WTC11 (cell line): ENCODE data around the gene BAIAP2L2. TPM values are rescaled to one million over a fixed set of nuclear protein-coding genes. Genes with fewer than 3 reads are reported as not detected.

Source experiments
- ATF1 ChIP-seq: sonication (generic); formaldehyde crosslinking; IDR thresholded peaks from 2 replicates; pipeline ENCODE4 v1.8.1; 2023; ENCODE audit warnings: mild to moderate bottlenecking, moderate library complexity, missing genetic modification reagents
- CREB1 ChIP-seq: sonication (generic); formaldehyde crosslinking; IDR thresholded peaks from 2 replicates; pipeline ENCODE4 v1.8.0; 2023; ENCODE audit warnings: mild to moderate bottlenecking, missing genetic modification reagents
- E2F5 ChIP-seq: sonication (generic); formaldehyde crosslinking; IDR thresholded peaks from 2 replicates; pipeline ENCODE4 v1.8.1; 2022; ENCODE audit warnings: mild to moderate bottlenecking, moderate library complexity, missing genetic modification reagents
- EMX1 ChIP-seq: fragments of 250-450 bp; sonication (Bioruptor Pico); IDR thresholded peaks from 2 replicates; pipeline ENCODE4 v1.8.0; 2021; ENCODE audit warnings: mild to moderate bottlenecking
- ERG ChIP-seq: fragments of 250-450 bp; sonication (Bioruptor Pico); IDR thresholded peaks from 2 replicates; pipeline ENCODE4 v1.8.0; 2021; ENCODE audit warnings: mild to moderate bottlenecking
- ESRRA ChIP-seq: sonication (generic); formaldehyde crosslinking; IDR thresholded peaks from 2 replicates; pipeline ENCODE4 v1.8.1; 2022; ENCODE audit warnings: mild to moderate bottlenecking, missing genetic modification reagents, borderline replicate concordance
- ETV6 ChIP-seq: sonication (generic); formaldehyde crosslinking; IDR thresholded peaks from 2 replicates; pipeline ENCODE4 v1.8.1; 2022; ENCODE audit warnings: mild to moderate bottlenecking, missing genetic modification reagents
- FOXK1 ChIP-seq: sonication (generic); formaldehyde crosslinking; IDR thresholded peaks from 2 replicates; pipeline ENCODE4 v1.8.0; 2022; ENCODE audit warnings: mild to moderate bottlenecking, moderate library complexity, missing genetic modification reagents
- GTF2I ChIP-seq: fragments of 250-450 bp; sonication (Bioruptor Pico); conservative IDR thresholded peaks from 2 replicates; pipeline ENCODE4 v1.4.0; 2021; ENCODE audit warnings: mild to moderate bottlenecking
- HMGXB4 ChIP-seq: sonication (generic); formaldehyde crosslinking; IDR thresholded peaks from 2 replicates; pipeline ENCODE4 v1.8.1; 2023; ENCODE audit warnings: mild to moderate bottlenecking, moderate library complexity, missing genetic modification reagents
- IRF2 ChIP-seq: sonication (generic); formaldehyde crosslinking; IDR thresholded peaks from 2 replicates; pipeline ENCODE4 v1.8.0; 2022; ENCODE audit warnings: low read depth, missing genetic modification reagents, borderline replicate concordance
- JAZF1 ChIP-seq: fragments of 250-450 bp; sonication (Bioruptor Pico); IDR thresholded peaks from 2 replicates; pipeline ENCODE4 v1.9.0; 2021; ENCODE audit warnings: moderate library complexity, mild to moderate bottlenecking, inconsistent platforms
- MAX ChIP-seq: sonication (generic); formaldehyde crosslinking; IDR thresholded peaks from 2 replicates; pipeline ENCODE4 v1.8.0; 2022; ENCODE audit warnings: mild to moderate bottlenecking, missing genetic modification reagents
- MYBL2 ChIP-seq: sonication (generic); formaldehyde crosslinking; IDR thresholded peaks from 2 replicates; pipeline ENCODE4 v1.8.1; 2023; ENCODE audit warnings: mild to moderate bottlenecking, moderate library complexity, missing genetic modification reagents
- NFE2L1 ChIP-seq: sonication (generic); formaldehyde crosslinking; IDR thresholded peaks from 2 replicates; pipeline ENCODE4 v1.8.1; 2023; ENCODE audit warnings: missing genetic modification reagents
- NR2C2 ChIP-seq: sonication (generic); formaldehyde crosslinking; IDR thresholded peaks from 2 replicates; pipeline ENCODE4 v1.8.0; 2022; ENCODE audit warnings: mild to moderate bottlenecking, missing genetic modification reagents
- PREB ChIP-seq: sonication (generic); formaldehyde crosslinking; IDR thresholded peaks from 2 replicates; pipeline ENCODE4 v1.8.1; 2022; ENCODE audit warnings: mild to moderate bottlenecking, missing genetic modification reagents, moderate library complexity, borderline replicate concordance
- SP1 ChIP-seq: sonication (generic); formaldehyde crosslinking; conservative IDR thresholded peaks from 2 replicates; pipeline ENCODE4 v1.8.1; 2022; ENCODE audit warnings: missing genetic modification reagents
- TEAD4 ChIP-seq: sonication (generic); formaldehyde crosslinking; IDR thresholded peaks from 2 replicates; pipeline ENCODE4 v1.8.0; 2022; ENCODE audit warnings: mild to moderate bottlenecking, missing genetic modification reagents
- TP53 ChIP-seq: sonication (generic); formaldehyde crosslinking; IDR thresholded peaks from 2 replicates; pipeline ENCODE4 v1.8.1; 2023; ENCODE audit warnings: mild to moderate bottlenecking, missing genetic modification reagents
- ZNF121 ChIP-seq: sonication (generic); formaldehyde crosslinking; IDR thresholded peaks from 2 replicates; pipeline ENCODE4 v1.8.0; 2023; ENCODE audit warnings: missing genetic modification reagents
- ZNF138 ChIP-seq: sonication (generic); formaldehyde crosslinking; conservative IDR thresholded peaks from 2 replicates; pipeline ENCODE4 v1.8.1; 2022; ENCODE audit warnings: mild to moderate bottlenecking, moderate library complexity, missing genetic modification reagents
- ZNF232 ChIP-seq: sonication (generic); formaldehyde crosslinking; IDR thresholded peaks from 2 replicates; pipeline ENCODE4 v1.8.0; 2022; ENCODE audit warnings: mild to moderate bottlenecking, missing genetic modification reagents
- ZNF416 ChIP-seq: fragments of 250-450 bp; sonication (Bioruptor Pico); IDR thresholded peaks from 2 replicates; pipeline ENCODE4 v1.9.0; 2021; ENCODE audit warnings: mild to moderate bottlenecking, inconsistent platforms
- total RNA-seq: library from RNA; stranded (reverse); gene quantifications from 3 replicates; pipeline ENCODE4 v1.2.3, GENCODE V29; 2021
- TF ChIP-seq, protein P1 (sequence below): sonication (generic); formaldehyde crosslinking; IDR thresholded peaks from 2 replicates; pipeline ENCODE4 v1.8.0; 2023; ENCODE audit warnings: mild to moderate bottlenecking, missing genetic modification reagents
- TF ChIP-seq, protein P2 (sequence below): sonication (generic); formaldehyde crosslinking; IDR thresholded peaks from 2 replicates; pipeline ENCODE4 v1.8.1; 2023; ENCODE audit warnings: mild to moderate bottlenecking, missing genetic modification reagents
- TF ChIP-seq, protein P3 (sequence below): sonication (generic); formaldehyde crosslinking; IDR thresholded peaks from 2 replicates; pipeline ENCODE4 v1.8.1; 2023; ENCODE audit warnings: mild to moderate bottlenecking, missing genetic modification reagents
- TF ChIP-seq, protein P4 (sequence below): sonication (generic); formaldehyde crosslinking; conservative IDR thresholded peaks from 2 replicates; pipeline ENCODE4 v1.8.1; 2022; ENCODE audit warnings: mild to moderate bottlenecking, missing genetic modification reagents

Gene BAIAP2L2
- total RNA-seq, 1 experiment from 2014 or later, result 3.0 TPM

GRCh38 chr22:38080850-38081635 lies 29.4 kb downstream of the BAIAP2L2 start (continued):
- TF ChIP-seq PREB (CRISPR knock-in tag), result no peak
- TF ChIP-seq MYBL2 (CRISPR knock-in tag), result peak; percentile 98
- peak; percentile 68; the same call in 1 of the 2 replicates for TF ChIP-seq SP1
- peak; percentile 67; the same call in 1 of the 2 replicates for TF ChIP-seq NR2C2 (CRISPR knock-in tag)
- TF ChIP-seq, protein P1, sequence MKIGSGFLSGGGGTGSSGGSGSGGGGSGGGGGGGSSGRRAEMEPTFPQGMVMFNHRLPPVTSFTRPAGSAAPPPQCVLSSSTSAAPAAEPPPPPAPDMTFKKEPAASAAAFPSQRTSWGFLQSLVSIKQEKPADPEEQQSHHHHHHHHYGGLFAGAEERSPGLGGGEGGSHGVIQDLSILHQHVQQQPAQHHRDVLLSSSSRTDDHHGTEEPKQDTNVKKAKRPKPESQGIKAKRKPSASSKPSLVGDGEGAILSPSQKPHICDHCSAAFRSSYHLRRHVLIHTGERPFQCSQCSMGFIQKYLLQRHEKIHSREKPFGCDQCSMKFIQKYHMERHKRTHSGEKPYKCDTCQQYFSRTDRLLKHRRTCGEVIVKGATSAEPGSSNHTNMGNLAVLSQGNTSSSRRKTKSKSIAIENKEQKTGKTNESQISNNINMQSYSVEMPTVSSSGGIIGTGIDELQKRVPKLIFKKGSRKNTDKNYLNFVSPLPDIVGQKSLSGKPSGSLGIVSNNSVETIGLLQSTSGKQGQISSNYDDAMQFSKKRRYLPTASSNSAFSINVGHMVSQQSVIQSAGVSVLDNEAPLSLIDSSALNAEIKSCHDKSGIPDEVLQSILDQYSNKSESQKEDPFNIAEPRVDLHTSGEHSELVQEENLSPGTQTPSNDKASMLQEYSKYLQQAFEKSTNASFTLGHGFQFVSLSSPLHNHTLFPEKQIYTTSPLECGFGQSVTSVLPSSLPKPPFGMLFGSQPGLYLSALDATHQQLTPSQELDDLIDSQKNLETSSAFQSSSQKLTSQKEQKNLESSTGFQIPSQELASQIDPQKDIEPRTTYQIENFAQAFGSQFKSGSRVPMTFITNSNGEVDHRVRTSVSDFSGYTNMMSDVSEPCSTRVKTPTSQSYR, result peak; percentile 90; the same call in 1 of the 2 replicates
- no peak for TF ChIP-seq ZNF416 (CRISPR knock-in tag)
- peak; percentile 97 for TF ChIP-seq CREB1 (CRISPR knock-in tag)
- peak; percentile 98 for TF ChIP-seq TP53
- peak; percentile 19; the same call in 1 of the 2 replicates for TF ChIP-seq ESRRA (CRISPR knock-in tag)
- TF ChIP-seq HMGXB4 (CRISPR knock-in tag), result peak; percentile 83
- peak; percentile 95 for TF ChIP-seq ZNF232 (CRISPR knock-in tag)
- TF ChIP-seq IRF2, result peak; percentile 90; the same call in 1 of the 2 replicates
- no peak for TF ChIP-seq JAZF1 (CRISPR knock-in tag)
- TF ChIP-seq E2F5 (CRISPR knock-in tag), result peak; percentile 85
- TF ChIP-seq MAX (CRISPR knock-in tag), result peak; percentile 99
- peak; percentile 82 for TF ChIP-seq ZNF138 (CRISPR knock-in tag)
- TF ChIP-seq, protein P2, sequence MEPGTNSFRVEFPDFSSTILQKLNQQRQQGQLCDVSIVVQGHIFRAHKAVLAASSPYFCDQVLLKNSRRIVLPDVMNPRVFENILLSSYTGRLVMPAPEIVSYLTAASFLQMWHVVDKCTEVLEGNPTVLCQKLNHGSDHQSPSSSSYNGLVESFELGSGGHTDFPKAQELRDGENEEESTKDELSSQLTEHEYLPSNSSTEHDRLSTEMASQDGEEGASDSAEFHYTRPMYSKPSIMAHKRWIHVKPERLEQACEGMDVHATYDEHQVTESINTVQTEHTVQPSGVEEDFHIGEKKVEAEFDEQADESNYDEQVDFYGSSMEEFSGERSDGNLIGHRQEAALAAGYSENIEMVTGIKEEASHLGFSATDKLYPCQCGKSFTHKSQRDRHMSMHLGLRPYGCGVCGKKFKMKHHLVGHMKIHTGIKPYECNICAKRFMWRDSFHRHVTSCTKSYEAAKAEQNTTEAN (CRISPR knock-in tag), result peak; percentile 97
- TF ChIP-seq GTF2I (CRISPR knock-in tag), result no peak
- TF ChIP-seq EMX1 (CRISPR knock-in tag), result no peak
- TF ChIP-seq, protein P3, sequence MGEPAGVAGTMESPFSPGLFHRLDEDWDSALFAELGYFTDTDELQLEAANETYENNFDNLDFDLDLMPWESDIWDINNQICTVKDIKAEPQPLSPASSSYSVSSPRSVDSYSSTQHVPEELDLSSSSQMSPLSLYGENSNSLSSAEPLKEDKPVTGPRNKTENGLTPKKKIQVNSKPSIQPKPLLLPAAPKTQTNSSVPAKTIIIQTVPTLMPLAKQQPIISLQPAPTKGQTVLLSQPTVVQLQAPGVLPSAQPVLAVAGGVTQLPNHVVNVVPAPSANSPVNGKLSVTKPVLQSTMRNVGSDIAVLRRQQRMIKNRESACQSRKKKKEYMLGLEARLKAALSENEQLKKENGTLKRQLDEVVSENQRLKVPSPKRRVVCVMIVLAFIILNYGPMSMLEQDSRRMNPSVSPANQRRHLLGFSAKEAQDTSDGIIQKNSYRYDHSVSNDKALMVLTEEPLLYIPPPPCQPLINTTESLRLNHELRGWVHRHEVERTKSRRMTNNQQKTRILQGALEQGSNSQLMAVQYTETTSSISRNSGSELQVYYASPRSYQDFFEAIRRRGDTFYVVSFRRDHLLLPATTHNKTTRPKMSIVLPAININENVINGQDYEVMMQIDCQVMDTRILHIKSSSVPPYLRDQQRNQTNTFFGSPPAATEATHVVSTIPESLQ (CRISPR knock-in tag), result no peak
- peak; percentile 95 for TF ChIP-seq TEAD4 (CRISPR knock-in tag)
- TF ChIP-seq FOXK1 (CRISPR knock-in tag), result peak; percentile 93
- TF ChIP-seq ZNF121, result peak; percentile 89; the same call in 1 of the 2 replicates
- TF ChIP-seq NFE2L1 (CRISPR knock-in tag), result peak; percentile 97
- peak; percentile 97 for TF ChIP-seq ETV6 (CRISPR knock-in tag)
- TF ChIP-seq ATF1 (CRISPR knock-in tag), result peak; percentile 80; the same call in 1 of the 2 replicates
- TF ChIP-seq, protein P4, sequence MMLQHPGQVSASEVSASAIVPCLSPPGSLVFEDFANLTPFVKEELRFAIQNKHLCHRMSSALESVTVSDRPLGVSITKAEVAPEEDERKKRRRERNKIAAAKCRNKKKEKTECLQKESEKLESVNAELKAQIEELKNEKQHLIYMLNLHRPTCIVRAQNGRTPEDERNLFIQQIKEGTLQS, result no peak; the same call in 1 of the 2 replicates
- no peak for TF ChIP-seq ERG
